ENCODE measurements around the gene PLXNA4.

The PLXNA4 gene

DNA sequence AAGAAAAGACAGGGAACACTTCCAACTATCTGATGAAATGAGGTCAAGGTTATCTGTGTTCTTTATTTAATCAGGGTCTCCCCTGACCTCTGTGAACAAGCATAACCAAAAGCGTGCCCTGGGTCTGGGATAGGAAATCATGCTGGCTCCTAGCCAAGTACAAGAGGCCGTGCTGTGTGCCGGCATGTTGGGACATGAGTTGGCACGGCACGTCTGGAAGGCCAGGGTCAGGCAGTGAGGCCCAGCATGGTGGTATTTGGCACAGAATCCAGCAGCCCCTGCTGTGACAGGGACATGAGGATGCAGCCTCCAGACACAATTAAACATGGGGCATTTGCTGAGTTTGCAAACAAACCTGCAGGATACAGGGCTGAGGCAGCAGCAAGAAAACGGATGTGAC, 320.4 kb downstream of the PLXNA4 start:
- TF ChIP-seq, protein P1, sequence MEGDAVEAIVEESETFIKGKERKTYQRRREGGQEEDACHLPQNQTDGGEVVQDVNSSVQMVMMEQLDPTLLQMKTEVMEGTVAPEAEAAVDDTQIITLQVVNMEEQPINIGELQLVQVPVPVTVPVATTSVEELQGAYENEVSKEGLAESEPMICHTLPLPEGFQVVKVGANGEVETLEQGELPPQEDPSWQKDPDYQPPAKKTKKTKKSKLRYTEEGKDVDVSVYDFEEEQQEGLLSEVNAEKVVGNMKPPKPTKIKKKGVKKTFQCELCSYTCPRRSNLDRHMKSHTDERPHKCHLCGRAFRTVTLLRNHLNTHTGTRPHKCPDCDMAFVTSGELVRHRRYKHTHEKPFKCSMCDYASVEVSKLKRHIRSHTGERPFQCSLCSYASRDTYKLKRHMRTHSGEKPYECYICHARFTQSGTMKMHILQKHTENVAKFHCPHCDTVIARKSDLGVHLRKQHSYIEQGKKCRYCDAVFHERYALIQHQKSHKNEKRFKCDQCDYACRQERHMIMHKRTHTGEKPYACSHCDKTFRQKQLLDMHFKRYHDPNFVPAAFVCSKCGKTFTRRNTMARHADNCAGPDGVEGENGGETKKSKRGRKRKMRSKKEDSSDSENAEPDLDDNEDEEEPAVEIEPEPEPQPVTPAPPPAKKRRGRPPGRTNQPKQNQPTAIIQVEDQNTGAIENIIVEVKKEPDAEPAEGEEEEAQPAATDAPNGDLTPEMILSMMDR (IDR thresholded peaks at IDR 0.05) = no peak

DNA sequence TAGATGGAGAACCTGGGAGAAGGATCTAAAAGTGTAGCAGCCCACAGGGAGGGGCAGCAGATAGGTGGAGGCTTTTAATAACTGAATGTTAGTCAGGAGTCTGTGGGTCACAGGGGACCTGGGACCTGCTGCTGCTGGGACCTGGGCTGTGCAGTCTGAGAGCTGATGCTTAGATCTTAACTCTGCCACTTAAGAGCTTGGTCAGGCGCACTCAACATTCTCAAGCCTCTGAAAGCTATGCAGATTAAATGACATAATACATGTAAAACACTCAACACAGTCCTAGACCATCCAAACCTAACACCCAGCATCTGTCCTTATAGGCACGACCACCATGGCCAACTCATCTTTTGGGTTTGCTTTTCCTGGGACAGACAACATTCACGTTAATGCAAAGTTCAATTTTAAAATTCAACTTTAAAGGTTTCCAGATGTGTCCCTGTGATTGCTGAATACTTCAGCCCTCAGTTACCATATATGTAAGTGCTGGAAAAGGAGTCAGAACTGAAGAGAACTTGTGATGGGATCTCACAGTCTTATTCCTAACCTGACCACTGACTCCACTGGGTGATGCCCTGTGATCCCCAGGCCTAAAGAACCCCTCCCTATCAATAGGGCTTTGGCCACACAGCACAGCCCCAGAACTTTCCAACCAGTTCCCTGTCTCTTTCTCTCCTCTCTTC, 321.0 kb downstream of the PLXNA4 start:
- TF ChIP-seq, protein P1 (IDR thresholded peaks at IDR 0.05) = no peak

GRCh38 chr7:132254455-132254854, 321.8 kb downstream of the PLXNA4 start:
- TF ChIP-seq, protein P1 (IDR thresholded peaks at IDR 0.05) = no peak

DNA sequence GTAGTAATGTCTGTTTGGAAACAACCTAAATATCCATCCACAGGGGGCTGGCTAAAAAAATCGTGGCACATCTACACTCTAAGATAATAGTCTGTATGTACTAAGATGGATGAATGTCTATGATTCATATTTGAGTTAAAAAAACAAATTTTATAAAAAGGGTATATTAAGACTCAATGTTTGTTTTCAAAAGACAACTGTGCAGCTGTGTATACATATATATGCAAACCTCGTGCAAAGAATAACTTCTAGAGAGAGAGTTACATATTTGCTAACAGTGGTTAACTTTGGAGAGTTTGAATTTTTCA, 323.5 kb downstream of the PLXNA4 start:
- TF ChIP-seq, protein P1 (IDR thresholded peaks at IDR 0.05) = no peak

- TF ChIP-seq, protein P1 (IDR thresholded peaks at IDR 0.05) = no peak
Observed at GRCh38 chr7:132251327-132251659, 325.0 kb downstream of the PLXNA4 start.

GRCh38 chr7:132250480-132251326, 325.6 kb downstream of the PLXNA4 start:
- TF ChIP-seq, protein P1 (IDR thresholded peaks at IDR 0.05) = no peak

GRCh38 chr7:132249256-132249971, 326.9 kb downstream of the PLXNA4 start:
- TF ChIP-seq, protein P1 (IDR thresholded peaks at IDR 0.05) = peak; percentile 48

All from LNCAP (cell line).